Thymus (tissue), 11 donors: Measurements from ENCODE around the gene MSANTD1. TPM values are rescaled to one million over a fixed set of nuclear protein-coding genes. Genes with fewer than 3 reads are reported as not detected.
"Not testable (repeated sequence)": the region's sequence is repeated elsewhere in the genome, so short reads cannot be mapped to it uniquely, and the experiment has no call there.

Source experiments
- DNase-seq, 9 donors: peaks; one replicate each; pipeline ENCODE4 v3.0.0-alpha.2; 2013; ENCODE audit warnings: low spot score in 9 of 9, low read depth in 6 of 9, missing footprints in 1 of 9
- H3K27ac ChIP-seq, 2 donors: one replicate each; pipeline ENCODE4 v1.5.1; 2013; ENCODE audit warnings: control low read depth in 1 of 2, low read depth in 1 of 2, low read length in 1 of 2, mild to moderate bottlenecking in 1 of 2, moderate library complexity in 1 of 2
- H3K27me3 ChIP-seq, 2 donors: one replicate each; pipeline ENCODE4 v1.5.1; 2013; ENCODE audit warnings: low read length in 1 of 2; ENCODE audit not compliant: control insufficient read depth in 2 of 2, insufficient read depth in 1 of 2
- H3K36me3 ChIP-seq, 2 donors: one replicate each; pipeline ENCODE4 v1.5.1; 2013; ENCODE audit warnings: low read length in 1 of 2, mild to moderate bottlenecking in 1 of 2, moderate library complexity in 1 of 2; ENCODE audit not compliant: control insufficient read depth in 2 of 2, insufficient read depth in 2 of 2
- H3K4me1 ChIP-seq, 2 donors: one replicate each; pipeline ENCODE4 v1.5.1; 2013; ENCODE audit warnings: low read length in 2 of 2; ENCODE audit not compliant: control insufficient read depth in 2 of 2, insufficient read depth in 2 of 2
- H3K4me3 ChIP-seq, 2 donors: one replicate each; pipeline ENCODE4 v1.5.1; 2013; ENCODE audit warnings: low read length in 2 of 2, control low read depth in 1 of 2, mild to moderate bottlenecking in 1 of 2
- H3K9me3 ChIP-seq, 2 donors: one replicate each; pipeline ENCODE4 v1.5.1; 2013; ENCODE audit warnings: low read length in 1 of 2, mild to moderate bottlenecking in 1 of 2; ENCODE audit not compliant: control insufficient read depth in 2 of 2, insufficient read depth in 1 of 2
- WGBS: extraction: QIAGEN DNeasy Blood & Tissue Kit; methylation state at CpG from one replicate; pipeline ENCODE4 v1.1.7; 2013; 5-methylcytosine and 5-hydroxymethylcytosine counted together
- polyA plus RNA-seq: library from polyadenylated mRNA; stranded (reverse); fragments of 200-250 nt; gene quantifications from one replicate; pipeline ENCODE4 v1.2.3, GENCODE V29; 2013
- total RNA-seq: library from RNA; stranded (reverse); fragments of 120-200 nt; gene quantifications from one replicate; pipeline ENCODE4 v1.2.4, GENCODE V29; 2013
- donor health status: healthy.

The MSANTD1 gene
- total and polyA plus RNA-seq, 2 donors = 0.33 to 1.0 TPM

GRCh38 chr4:3300882-3301281 is 51.9 kb downstream of the MSANTD1 start:
- H3K4me3 ChIP-seq, H3K9me3 ChIP-seq, H3K27ac ChIP-seq, DNase-seq, H3K36me3 ChIP-seq: not testable (repeated sequence)
- peaks cover 52 to 81% of the 10 kb centered on the region in 2 donors for H3K27me3 ChIP-seq
- peaks cover 24 to 67% of the 10 kb centered on the region in 2 donors for H3K4me1 ChIP-seq
- 96% methylated on average over 15 of the region's 15 CpGs for WGBS

- Histone ChIP-seq H3K36me3 (no peaks in the 10 kb centered on the region), H3K9me3 (peaks cover 4 to 6% of the 10 kb centered on the region in 2 donors), H3K27me3 (peaks cover 52 to 81% of the 10 kb centered on the region in 2 donors), H3K4me1 (peaks cover 26 to 74% of the 10 kb centered on the region in 2 donors), H3K27ac (no peak overlapping the region), H3K4me3 (no peak overlapping the region)
- 89% methylated on average over 15 of the region's 15 CpGs for WGBS
- peak in 5 of 9 donors; percentile 11 to 59 (median 29) for DNase-seq
These were observed 52.7 kb downstream of the MSANTD1 start for GRCh38 chr4:3301450-3302172.

- WGBS = 7% methylated on average over 17 of the region's 17 CpGs
- peak; percentile 77 to 97 (median 87) for DNase-seq
- H3K27ac ChIP-seq = peak overlapping the region in 1 of 2 donors; percentile 75
These were observed 53.3 kb downstream of the MSANTD1 start for GRCh38 chr4:3302173-3302785.

GRCh38 chr4:3302786-3303564 is 54.0 kb downstream of the MSANTD1 start:
- peaks cover under 1 to 3% of the 10 kb centered on the region in 2 donors for H3K9me3 ChIP-seq
- 8% methylated on average over 16 of the region's 16 CpGs for WGBS
- peak in 2 of 9 donors; percentile 38 to 55 for DNase-seq
- peaks cover 26 to 83% of the 10 kb centered on the region in 2 donors for H3K4me1 ChIP-seq
- H3K4me3 ChIP-seq = peak overlapping the region in 1 of 2 donors; percentile 35
- no peaks in the 10 kb centered on the region for H3K36me3 ChIP-seq
- peak overlapping the region; percentile 62 to 75 for H3K27ac ChIP-seq
- peaks cover 48 to 80% of the 10 kb centered on the region in 2 donors for H3K27me3 ChIP-seq

More at GRCh38 chr4:3302173-3302785, 53.3 kb downstream of the MSANTD1 start:
- no peaks in the 10 kb centered on the region for H3K36me3 ChIP-seq
- H3K9me3 ChIP-seq = peaks cover 4 to 6% of the 10 kb centered on the region in 2 donors
- H3K4me1 ChIP-seq = peaks cover 26 to 79% of the 10 kb centered on the region in 2 donors
- H3K27me3 ChIP-seq = peaks cover 46 to 80% of the 10 kb centered on the region in 2 donors
- peak overlapping the region in 1 of 2 donors; percentile 35 for H3K4me3 ChIP-seq

- H3K27me3 ChIP-seq = peaks cover 46 to 80% of the 10 kb centered on the region in 2 donors
- peak in 1 of 9 donors; percentile 28 for DNase-seq
- whole genome bisulfite sequencing = 38% methylated on average over 2 of the region's 2 CpGs
- H3K4me1 ChIP-seq = peaks cover 26 to 88% of the 10 kb centered on the region in 2 donors
- peaks cover 0 to 3% of the 10 kb centered on the region in 2 donors for H3K9me3 ChIP-seq
- H3K36me3 ChIP-seq = no peaks in the 10 kb centered on the region
- H3K27ac ChIP-seq = peak overlapping the region in 1 of 2 donors; percentile 7
- H3K4me3 ChIP-seq = no peak overlapping the region
These were observed 54.5 kb downstream of the MSANTD1 start for GRCh38 chr4:3303565-3303824.

GRCh38 chr4:3303923-3304710 is 55.2 kb downstream of the MSANTD1 start:
- DNase-seq = no peak
- Histone ChIP-seq H3K36me3 (no peaks in the 10 kb centered on the region), H3K27ac (no peak overlapping the region), H3K4me3 (no peak overlapping the region), H3K9me3 (peaks cover 0 to 3% of the 10 kb centered on the region in 2 donors), H3K4me1 (peaks cover 26 to 89% of the 10 kb centered on the region in 2 donors), H3K27me3 (peaks cover 42 to 78% of the 10 kb centered on the region in 2 donors)
- WGBS = 95% methylated on average over 15 of the region's 15 CpGs

GRCh38 chr4:3304831-3305609 is 56.1 kb downstream of the MSANTD1 start:
- H3K27me3 ChIP-seq = peaks cover 34 to 69% of the 10 kb centered on the region in 2 donors
- no peak overlapping the region for H3K4me3 ChIP-seq
- H3K4me1 ChIP-seq = peaks cover 26 to 80% of the 10 kb centered on the region in 2 donors
- DNase-seq = no peak
- no peak overlapping the region for H3K27ac ChIP-seq
- WGBS = 84% methylated on average over 25 of the region's 25 CpGs
- no peaks in the 10 kb centered on the region for H3K36me3 ChIP-seq
- H3K9me3 ChIP-seq = peaks cover 0 to 3% of the 10 kb centered on the region in 2 donors
